Measurements from ENCODE around the gene IL20RB. TPM values are rescaled to one million over a fixed set of nuclear protein-coding genes. Genes with fewer than 3 reads are reported as not detected.

IL20RB gene
- total RNA-seq, 2 experiments from 2014 or later, result 1.1 to 3.1 TPM

GRCh38 chr3:136947477-136947876 is 10.3 kb upstream of the IL20RB start:
- H3K9me2 ChIP-seq (ENCODE audit: insufficient read depth, low read length), result no peaks in the 10 kb centered on the region
- H3K4me3 ChIP-seq (ENCODE audit: low read depth, low read length, poor library complexity, severe bottlenecking), result no peak overlapping the region
- H2AFZ ChIP-seq (ENCODE audit: low read length), result no peak overlapping the region
- DNase-seq (ENCODE audit: low spot score), result no peak
- intact Hi-C loops (cut with micrococcal nuclease; ENCODE audit: unreplicated experiment), result no loop called here
- H3K79me2 ChIP-seq (ENCODE audit: insufficient read depth, low read depth, low read length), result peaks cover 31% of the 10 kb centered on the region; the same call in 1 of the 2 replicates
- ChIA-PET CTCF (ENCODE audit: unreplicated experiment) (no interaction called here), POLR2A (interaction anchor here (0.8 to 2.0 kb wide), 9 partner anchors 9 to 111 kb away, joined by 3 to 6 read pairs (median 3); partner anchors contain the start of gene NCK1)
- H3K4me1 ChIP-seq (ENCODE audit: insufficient read depth, low read length, poor library complexity, severe bottlenecking), result peaks cover 46% of the 10 kb centered on the region
- no peak overlapping the region for H3K27ac ChIP-seq (ENCODE audit: low read depth, low read length, poor library complexity, severe bottlenecking)
- H3K36me3 ChIP-seq (ENCODE audit: insufficient read depth, low read length), result peaks cover 43% of the 10 kb centered on the region
- TF ChIP-seq EZH2phosphoT487 (IDR thresholded peaks at IDR 0.05; ENCODE audit: borderline replicate concordance, low read depth, low read length) (no peak), CTCF (conservative IDR thresholded peaks at IDR 0.05; ENCODE audit: low read length) (no peak)
- H3K9me3 ChIP-seq (ENCODE audit: low read length), result no peaks in the 10 kb centered on the region
- no peaks in the 10 kb centered on the region for H4K20me1 ChIP-seq (ENCODE audit: insufficient read depth, low read length)
- 0 out of 2 replicates have a peak overlapping the region, but pooled peaks have one; percentile 0 for H3K4me2 ChIP-seq (ENCODE audit: low read length)
- BruUV-seq (replicated peaks), result no TSS peak

DNA sequence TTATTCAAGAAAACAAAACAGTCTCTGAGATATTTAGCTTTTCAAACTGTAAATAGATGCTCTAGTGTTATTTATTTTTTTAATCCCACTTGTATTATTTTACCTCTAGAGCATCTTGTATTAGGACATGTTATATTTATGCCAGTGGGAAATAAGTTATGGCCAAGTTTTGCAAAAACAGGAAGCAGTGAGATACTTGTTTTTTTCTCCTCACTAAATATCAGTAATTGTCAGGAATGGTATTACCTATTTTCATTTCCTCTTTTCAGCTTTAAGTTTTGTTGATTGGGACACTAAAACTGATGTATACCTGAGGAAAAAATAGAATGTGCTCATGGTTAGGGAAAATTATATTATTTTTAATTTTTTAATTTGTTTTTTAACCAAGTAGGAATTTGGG is 8.6 kb upstream of the IL20RB start:
- intact Hi-C loops (cut with micrococcal nuclease; ENCODE audit: unreplicated experiment), result no loop called here
- Histone ChIP-seq H3K36me3 (ENCODE audit: insufficient read depth, low read length) (peaks cover 43% of the 10 kb centered on the region), H3K9me3 (ENCODE audit: low read length) (no peaks in the 10 kb centered on the region), H3K79me2 (ENCODE audit: insufficient read depth, low read depth, low read length) (peaks cover 17% of the 10 kb centered on the region; the same call in 1 of the 2 replicates), H3K4me3 (ENCODE audit: low read depth, low read length, poor library complexity, severe bottlenecking) (peak overlapping the region; percentile 4), H3K4me1 (ENCODE audit: insufficient read depth, low read length, poor library complexity, severe bottlenecking) (peaks cover 48% of the 10 kb centered on the region), H3K27ac (ENCODE audit: low read depth, low read length, poor library complexity, severe bottlenecking) (peak overlapping the region; percentile 2), H3K9me2 (ENCODE audit: insufficient read depth, low read length) (no peaks in the 10 kb centered on the region), H2AFZ (ENCODE audit: low read length) (no peak overlapping the region), H3K4me2 (ENCODE audit: low read length) (peak overlapping the region; percentile 57), H4K20me1 (ENCODE audit: insufficient read depth, low read length) (no peaks in the 10 kb centered on the region)
- TF ChIP-seq CTCF (conservative IDR thresholded peaks at IDR 0.05; ENCODE audit: low read length) (no peak), EZH2phosphoT487 (IDR thresholded peaks at IDR 0.05; ENCODE audit: borderline replicate concordance, low read depth, low read length) (no peak)
- CTCF ChIA-PET (ENCODE audit: unreplicated experiment), result no interaction called here
- POLR2A ChIA-PET, result interaction anchor here (0.6 kb wide), 2 partner anchors 72 to 222 kb away, joined by 3 read pairs; no protein-coding TSS in a partner anchor
- peak; percentile 16 for DNase-seq (ENCODE audit: low spot score)
- no TSS peak for BruUV-seq (replicated peaks)

DNA sequence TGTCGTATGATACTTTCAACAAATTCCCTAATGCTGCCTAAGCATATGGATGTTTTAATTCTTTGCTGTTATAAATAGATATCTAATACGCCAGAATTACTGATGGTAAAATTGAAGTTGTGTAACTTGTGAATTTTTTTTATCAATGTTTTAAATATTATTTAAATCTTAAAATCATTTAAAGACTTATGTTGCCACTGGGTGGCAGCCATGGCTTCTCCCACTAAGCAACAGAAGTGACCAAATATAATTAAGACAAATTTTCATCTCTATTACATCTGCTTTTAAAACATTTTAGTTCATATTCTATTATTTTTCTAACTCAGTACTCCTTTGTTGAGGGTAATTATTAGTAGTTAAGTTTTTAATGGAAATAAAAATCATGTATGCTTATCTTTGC is 8.1 kb upstream of the IL20RB start:
- intact Hi-C loops (cut with micrococcal nuclease; ENCODE audit: unreplicated experiment), result no loop called here
- Histone ChIP-seq H3K9me3 (ENCODE audit: low read length) (no peaks in the 10 kb centered on the region), H3K4me2 (ENCODE audit: low read length) (peak overlapping the region; percentile 57), H3K9me2 (ENCODE audit: insufficient read depth, low read length) (no peaks in the 10 kb centered on the region), H4K20me1 (ENCODE audit: insufficient read depth, low read length) (0 out of 2 replicates have a peak, but pooled peaks cover 3% of the 10 kb centered on the region), H2AFZ (ENCODE audit: low read length) (no peak overlapping the region), H3K4me1 (ENCODE audit: insufficient read depth, low read length, poor library complexity, severe bottlenecking) (peaks cover 48% of the 10 kb centered on the region), H3K4me3 (ENCODE audit: low read depth, low read length, poor library complexity, severe bottlenecking) (no peak overlapping the region), H3K27ac (ENCODE audit: low read depth, low read length, poor library complexity, severe bottlenecking) (no peak overlapping the region), H3K79me2 (ENCODE audit: insufficient read depth, low read depth, low read length) (peaks cover 17% of the 10 kb centered on the region; the same call in 1 of the 2 replicates), H3K36me3 (ENCODE audit: insufficient read depth, low read length) (peaks cover 43% of the 10 kb centered on the region)
- peak; percentile 19 for DNase-seq (ENCODE audit: low spot score)
- BruUV-seq (replicated peaks), result no TSS peak
- TF ChIP-seq EZH2phosphoT487 (IDR thresholded peaks at IDR 0.05; ENCODE audit: borderline replicate concordance, low read depth, low read length) (no peak), CTCF (conservative IDR thresholded peaks at IDR 0.05; ENCODE audit: low read length) (peak; percentile 71)
- CTCF ChIA-PET (ENCODE audit: unreplicated experiment), result no interaction called here
- POLR2A ChIA-PET, result interaction anchor here (0.6 to 0.9 kb wide), 4 partner anchors 24 to 154 kb away, joined by 3 to 5 read pairs (median 3); no protein-coding TSS in a partner anchor

Measured in OCI-LY7 (cell line).